ENCODE results near the gene TCF7L2.

TCF7L2 gene

DNA sequence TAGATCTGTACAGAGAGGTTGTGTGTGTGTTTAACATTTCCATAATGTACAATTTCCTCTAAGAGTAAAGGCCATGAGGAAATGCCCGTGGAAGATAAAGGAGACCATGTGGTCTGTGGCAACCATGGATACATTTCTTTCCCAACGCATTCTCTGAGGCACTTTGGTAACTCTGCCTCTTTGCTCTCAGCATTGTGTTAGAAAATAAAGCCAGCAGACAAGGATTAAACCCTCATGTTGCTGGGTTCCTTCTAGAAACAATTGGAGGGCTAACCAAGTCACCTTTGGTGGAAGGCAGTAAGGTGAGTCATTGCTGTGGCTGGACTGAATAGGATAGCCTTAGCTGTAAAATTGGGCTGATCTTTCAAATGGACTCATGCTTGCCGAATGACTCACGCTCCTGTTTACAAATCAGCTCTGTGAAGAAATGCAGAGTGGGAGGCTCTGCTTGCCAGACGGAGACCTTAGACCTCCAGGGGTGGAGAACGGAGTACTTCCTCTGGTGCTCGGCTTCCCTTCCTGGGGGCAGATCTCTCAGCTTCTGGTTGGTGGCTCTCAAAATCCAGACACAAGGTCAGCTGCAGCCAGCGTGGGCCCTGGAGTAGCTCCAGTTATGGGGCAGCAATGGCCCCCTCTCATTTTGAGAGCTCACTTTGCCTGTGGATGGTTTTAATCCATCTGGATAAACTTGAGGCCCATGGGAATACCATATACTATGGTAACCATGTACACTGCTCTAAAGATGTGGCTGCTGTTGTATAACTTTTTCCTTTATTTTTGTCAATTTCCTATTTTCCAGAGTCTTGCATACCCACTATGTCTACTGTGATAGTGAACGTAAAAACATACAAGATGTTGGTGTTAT, 137.3 kb downstream of the TCF7L2 start:
- peak; percentile 99 for DNase-seq
- no peak overlapping the region for H2BK120ac ChIP-seq (ENCODE audit: low read depth, low read length)
- WGBS, result 0% methylated on average over 8 of the region's 9 CpGs
- peak overlapping the region; percentile 95 for H3K27ac ChIP-seq (ENCODE audit: low read length, poor library complexity, severe bottlenecking)
- peaks cover 27% of the 10 kb centered on the region for H3K79me1 ChIP-seq (replicated peaks; ENCODE audit: low read length, poor library complexity, severe bottlenecking)
- no peak overlapping the region for H3K14ac ChIP-seq (ENCODE audit: low read length in 2 of 2)
- peak overlapping the region in 1 of 2 experiments; percentile 4 for H3K4me3 ChIP-seq (ENCODE audit: insufficient read depth in 1 of 2, low read depth in 1 of 2, low read length in 2 of 2)
- H3K9me3 ChIP-seq (ENCODE audit: control insufficient read depth, low read length), result no peaks in the 10 kb centered on the region
- peaks cover 12 to 21% of the 10 kb centered on the region in 2 experiments for H3K36me3 ChIP-seq (ENCODE audit: control insufficient read depth in 1 of 2, insufficient read depth in 2 of 2, low read depth in 1 of 2, low read length in 2 of 2)
- H3K23ac ChIP-seq (ENCODE audit: low read length in 2 of 2), result no peak overlapping the region
- H3K4me2 ChIP-seq (ENCODE audit: low read length, poor library complexity, severe bottlenecking), result no peak overlapping the region
- no peak overlapping the region for H3K4ac ChIP-seq (ENCODE audit: low read depth in 1 of 2, low read length in 2 of 2)
- H2BK15ac ChIP-seq (ENCODE audit: low read depth, poor library complexity, severe bottlenecking), result no peak overlapping the region
- H2AK5ac ChIP-seq (ENCODE audit: low read length, severe bottlenecking), result peak overlapping the region; percentile 57
- H4K91ac ChIP-seq (ENCODE audit: low read length), result no peak overlapping the region
- no peak overlapping the region for H4K8ac ChIP-seq (ENCODE audit: low read length)
- H3K9ac ChIP-seq (ENCODE audit: low read length), result peak overlapping the region; percentile 63
- H3K4me1 ChIP-seq (ENCODE audit: control insufficient read depth, insufficient read depth, low read depth, low read length), result peaks cover 15% of the 10 kb centered on the region
- peak overlapping the region in 1 of 2 experiments; percentile 69 for H3K18ac ChIP-seq (ENCODE audit: low read depth in 1 of 2, low read length in 2 of 2)
- H3K27me3 ChIP-seq (ENCODE audit: control insufficient read depth in 1 of 2, insufficient read depth in 1 of 2, low read length in 2 of 2), result no peaks in the 10 kb centered on the region
- peak overlapping the region; percentile 59 for H2BK5ac ChIP-seq (ENCODE audit: low read depth, low read length, poor library complexity, severe bottlenecking)
- no peak overlapping the region for H2AFZ ChIP-seq (ENCODE audit: low read depth, low read length)
- peak overlapping the region in 1 of 2 experiments; percentile 24 for H2BK12ac ChIP-seq (ENCODE audit: low read length in 2 of 2)

DNA sequence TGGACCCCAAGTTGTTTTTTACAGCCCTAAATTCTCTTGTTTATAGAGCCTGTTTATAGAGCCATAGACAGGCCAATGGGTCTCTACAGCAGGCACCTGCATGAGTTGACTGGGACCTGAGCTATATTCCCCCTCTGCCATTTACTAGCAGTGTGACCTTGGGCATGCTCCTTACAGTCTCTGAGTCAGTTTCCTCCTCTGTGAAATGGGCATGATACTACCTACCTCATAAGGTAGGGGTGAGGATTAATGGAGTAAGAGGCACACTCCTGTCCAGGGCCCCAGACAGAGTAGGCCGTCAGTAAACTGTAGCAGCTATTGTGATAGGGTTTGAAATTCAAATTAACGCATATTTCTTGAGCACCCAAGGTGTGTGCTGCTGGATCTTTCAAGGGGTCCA, 138.1 kb downstream of the TCF7L2 start:
- Histone ChIP-seq H3K27me3 (ENCODE audit: control insufficient read depth in 1 of 2, insufficient read depth in 1 of 2, low read length in 2 of 2) (no peaks in the 10 kb centered on the region), H2BK120ac (ENCODE audit: low read depth, low read length) (peak overlapping the region; percentile 19), H3K36me3 (ENCODE audit: control insufficient read depth in 1 of 2, insufficient read depth in 2 of 2, low read depth in 1 of 2, low read length in 2 of 2) (peaks cover 12 to 26% of the 10 kb centered on the region in 2 experiments), H3K9ac (ENCODE audit: low read length) (peak overlapping the region; percentile 39), H3K18ac (ENCODE audit: low read depth in 1 of 2, low read length in 2 of 2) (peak overlapping the region; percentile 11 to 81), H3K27ac (ENCODE audit: low read length, poor library complexity, severe bottlenecking) (peak overlapping the region; percentile 52), H2BK12ac (ENCODE audit: low read length in 2 of 2) (peak overlapping the region; percentile 12 to 51), H3K14ac (ENCODE audit: low read length in 2 of 2) (peak overlapping the region in 1 of 2 experiments; percentile 9), H3K4me3 (ENCODE audit: insufficient read depth in 1 of 2, low read depth in 1 of 2, low read length in 2 of 2) (no peak overlapping the region), H3K23ac (ENCODE audit: low read length in 2 of 2) (no peak overlapping the region), H3K4me1 (ENCODE audit: control insufficient read depth, insufficient read depth, low read depth, low read length) (peaks cover 19% of the 10 kb centered on the region), H2AFZ (ENCODE audit: low read depth, low read length) (no peak overlapping the region), H2AK5ac (ENCODE audit: low read length, severe bottlenecking) (peak overlapping the region; percentile 73), H3K9me3 (ENCODE audit: control insufficient read depth, low read length) (no peaks in the 10 kb centered on the region), H4K91ac (ENCODE audit: low read length) (peak overlapping the region; percentile 8), H3K4me2 (ENCODE audit: low read length, poor library complexity, severe bottlenecking) (no peak overlapping the region), H2BK5ac (ENCODE audit: low read depth, low read length, poor library complexity, severe bottlenecking) (no peak overlapping the region), H2BK15ac (ENCODE audit: low read depth, poor library complexity, severe bottlenecking) (no peak overlapping the region), H4K8ac (ENCODE audit: low read length) (no peak overlapping the region), H3K79me1 (replicated peaks; ENCODE audit: low read length, poor library complexity, severe bottlenecking) (peaks cover 23% of the 10 kb centered on the region), H3K4ac (ENCODE audit: low read depth in 1 of 2, low read length in 2 of 2) (peak overlapping the region in 1 of 2 experiments; percentile 3)
- no peak for DNase-seq
- WGBS, result 96% methylated on average over 2 of the region's 2 CpGs

DNA sequence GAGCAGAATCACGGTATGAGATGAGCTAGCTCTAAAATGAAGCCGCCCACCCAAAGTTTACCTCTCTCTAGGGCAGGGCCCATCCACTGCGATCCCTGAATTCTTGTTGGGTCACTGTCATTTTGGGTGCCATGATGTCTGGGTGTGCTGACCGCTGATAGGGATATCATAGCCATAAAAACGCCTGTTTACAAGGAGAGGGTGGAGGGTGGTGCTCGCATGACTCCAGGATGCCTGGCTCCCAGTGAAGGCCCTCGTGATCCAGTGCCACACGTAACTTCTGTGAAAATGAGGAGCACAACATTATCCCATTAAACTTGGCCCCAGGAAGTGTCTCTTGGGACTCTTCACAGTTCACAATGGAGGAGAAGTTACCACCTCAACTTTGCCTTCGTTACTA, 139.5 kb downstream of the TCF7L2 start:
- Histone ChIP-seq H3K36me3 (ENCODE audit: control insufficient read depth in 1 of 2, insufficient read depth in 2 of 2, low read depth in 1 of 2, low read length in 2 of 2) (peaks cover 12 to 26% of the 10 kb centered on the region in 2 experiments), H2BK15ac (ENCODE audit: low read depth, poor library complexity, severe bottlenecking) (peak overlapping the region; percentile 65)
- WGBS, result 93% methylated on average over 9 of the region's 9 CpGs

DNA sequence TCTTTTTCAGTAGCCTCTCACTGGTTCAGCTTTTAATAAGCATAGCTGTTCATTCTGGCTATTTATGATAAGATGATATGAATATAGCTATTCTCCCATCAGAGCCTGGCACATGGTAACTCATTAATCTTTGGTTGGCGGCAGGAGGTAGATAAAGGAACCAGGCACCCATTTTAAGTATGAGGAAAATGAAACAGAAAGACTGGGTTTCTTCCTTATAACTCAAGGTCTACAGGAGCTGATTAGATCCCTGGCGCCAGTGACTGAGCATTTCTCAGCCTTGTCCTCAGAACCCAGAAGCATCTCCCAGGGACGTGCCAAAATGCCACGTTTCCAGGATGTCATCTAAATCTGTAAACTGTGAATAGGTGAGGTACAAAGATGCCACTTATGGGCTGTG, 141.9 kb downstream of the TCF7L2 start:
- Histone ChIP-seq H3K4me1 (ENCODE audit: control insufficient read depth, insufficient read depth, low read depth, low read length) (peaks cover 30% of the 10 kb centered on the region), H3K36me3 (ENCODE audit: control insufficient read depth in 1 of 2, insufficient read depth in 2 of 2, low read depth in 1 of 2, low read length in 2 of 2) (peaks cover 21 to 33% of the 10 kb centered on the region in 2 experiments), H3K4ac (ENCODE audit: low read depth in 1 of 2, low read length in 2 of 2) (no peak overlapping the region), H3K23ac (ENCODE audit: low read length in 2 of 2) (no peak overlapping the region), H3K79me1 (replicated peaks; ENCODE audit: low read length, poor library complexity, severe bottlenecking) (peaks cover 26% of the 10 kb centered on the region), H2BK15ac (ENCODE audit: low read depth, poor library complexity, severe bottlenecking) (no peak overlapping the region), H2BK12ac (ENCODE audit: low read length in 2 of 2) (peak overlapping the region in 1 of 2 experiments; percentile 49), H4K8ac (ENCODE audit: low read length) (peak overlapping the region; percentile 7), H2AFZ (ENCODE audit: low read depth, low read length) (no peak overlapping the region), H4K91ac (ENCODE audit: low read length) (no peak overlapping the region), H3K4me2 (ENCODE audit: low read length, poor library complexity, severe bottlenecking) (no peak overlapping the region), H3K27ac (ENCODE audit: low read length, poor library complexity, severe bottlenecking) (no peak overlapping the region), H3K9ac (ENCODE audit: low read length) (no peak overlapping the region), H2BK5ac (ENCODE audit: low read depth, low read length, poor library complexity, severe bottlenecking) (no peak overlapping the region), H3K27me3 (ENCODE audit: control insufficient read depth in 1 of 2, insufficient read depth in 1 of 2, low read length in 2 of 2) (no peaks in the 10 kb centered on the region), H3K14ac (ENCODE audit: low read length in 2 of 2) (no peak overlapping the region), H3K9me3 (ENCODE audit: control insufficient read depth, low read length) (no peaks in the 10 kb centered on the region), H2AK5ac (ENCODE audit: low read length, severe bottlenecking) (peak overlapping the region; percentile 97), H3K18ac (ENCODE audit: low read depth in 1 of 2, low read length in 2 of 2) (peak overlapping the region; percentile 5 to 69), H2BK120ac (ENCODE audit: low read depth, low read length) (no peak overlapping the region), H3K4me3 (ENCODE audit: insufficient read depth in 1 of 2, low read depth in 1 of 2, low read length in 2 of 2) (no peak overlapping the region)
- 95% methylated on average over 4 of the region's 4 CpGs for WGBS
- no peak for DNase-seq

More for the DNA sequence above, 139.5 kb downstream of the TCF7L2 start:
- Histone ChIP-seq H2BK5ac (ENCODE audit: low read depth, low read length, poor library complexity, severe bottlenecking) (no peak overlapping the region), H3K18ac (ENCODE audit: low read depth in 1 of 2, low read length in 2 of 2) (peak overlapping the region in 1 of 2 experiments; percentile 16), H3K23ac (ENCODE audit: low read length in 2 of 2) (no peak overlapping the region), H4K91ac (ENCODE audit: low read length) (peak overlapping the region; percentile 35), H3K27me3 (ENCODE audit: control insufficient read depth in 1 of 2, insufficient read depth in 1 of 2, low read length in 2 of 2) (no peaks in the 10 kb centered on the region), H3K4me2 (ENCODE audit: low read length, poor library complexity, severe bottlenecking) (no peak overlapping the region), H3K79me1 (replicated peaks; ENCODE audit: low read length, poor library complexity, severe bottlenecking) (peaks cover 23% of the 10 kb centered on the region), H2BK12ac (ENCODE audit: low read length in 2 of 2) (peak overlapping the region; percentile 34 to 98), H3K4me3 (ENCODE audit: insufficient read depth in 1 of 2, low read depth in 1 of 2, low read length in 2 of 2) (no peak overlapping the region), H2AK5ac (ENCODE audit: low read length, severe bottlenecking) (peak overlapping the region; percentile 14), H3K9me3 (ENCODE audit: control insufficient read depth, low read length) (no peaks in the 10 kb centered on the region), H3K9ac (ENCODE audit: low read length) (no peak overlapping the region), H3K4ac (ENCODE audit: low read depth in 1 of 2, low read length in 2 of 2) (peak overlapping the region in 1 of 2 experiments; percentile 17), H2AFZ (ENCODE audit: low read depth, low read length) (no peak overlapping the region), H4K8ac (ENCODE audit: low read length) (no peak overlapping the region), H3K4me1 (ENCODE audit: control insufficient read depth, insufficient read depth, low read depth, low read length) (peaks cover 20% of the 10 kb centered on the region), H2BK120ac (ENCODE audit: low read depth, low read length) (peak overlapping the region; percentile 11), H3K14ac (ENCODE audit: low read length in 2 of 2) (no peak overlapping the region), H3K27ac (ENCODE audit: low read length, poor library complexity, severe bottlenecking) (no peak overlapping the region)
- DNase-seq, result no peak
